IPS DF 6.9 (cell line): Measurements from ENCODE around the gene HOXC5.

Source experiments
- DNase-seq: peaks from one replicate; pipeline ENCODE4 v3.0.0-alpha.2; 2013; ENCODE audit warnings: low read depth, low spot score
- H3K27ac ChIP-seq: one replicate; pipeline ENCODE4 v1.5.1; 2013; ENCODE audit warnings: low read length, control low read depth
- H3K27me3 ChIP-seq: 2 replicates; pipeline ENCODE4 v1.6.1; 2013; ENCODE audit warnings: mild to moderate bottlenecking, low read length; ENCODE audit not compliant: control insufficient read depth, insufficient read depth
- H3K36me3 ChIP-seq: 2 replicates; pipeline ENCODE4 v1.6.1; 2013; ENCODE audit warnings: low read length; ENCODE audit not compliant: control insufficient read depth, insufficient read depth
- H3K4me1 ChIP-seq: 2 replicates; pipeline ENCODE4 v1.6.1; 2013; ENCODE audit warnings: low read length; ENCODE audit not compliant: control insufficient read depth, insufficient read depth
- H3K4me3 ChIP-seq: 2 replicates; pipeline ENCODE4 v1.5.1; 2013; ENCODE audit warnings: mild to moderate bottlenecking, low read length
- H3K9me3 ChIP-seq: 2 replicates; pipeline ENCODE4 v1.6.1; 2013; ENCODE audit warnings: low read length, inconsistent platforms; ENCODE audit not compliant: control insufficient read depth, insufficient read depth
- whole genome bisulfite sequencing: extraction: QIAGEN DNeasy Blood & Tissue Kit; methylation state at CpG from one replicate; pipeline ENCODE4 v1.1.7; 2013; ENCODE audit warnings: mixed read lengths, missing lambda C conversion rate; ENCODE audit not compliant: insufficient read length, insufficient coverage; 5-methylcytosine and 5-hydroxymethylcytosine counted together

HOXC5 gene

DNA sequence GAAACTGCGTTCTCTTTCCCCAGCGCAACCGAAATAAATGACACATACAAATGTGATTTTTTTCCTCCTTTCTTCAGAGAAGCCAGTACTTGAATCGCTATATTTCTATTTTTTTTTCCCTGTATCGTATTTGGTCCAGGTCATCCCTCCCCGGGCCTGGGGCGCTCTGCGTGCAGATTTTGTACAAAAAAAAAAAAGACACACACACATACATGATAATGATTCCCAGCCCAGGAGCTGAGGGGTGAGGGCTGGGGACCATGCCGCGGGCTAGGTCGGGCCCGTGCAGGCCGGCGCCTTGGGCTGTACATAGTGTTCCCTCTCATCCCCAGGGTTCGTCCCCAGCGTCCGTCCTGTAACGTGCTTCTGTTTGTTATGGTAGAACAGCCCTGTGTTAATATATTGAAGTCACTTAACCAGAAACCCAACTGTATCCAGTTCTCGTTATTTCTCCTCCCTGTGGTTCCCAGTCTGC lies 29.9 kb upstream of the HOXC5 start:
- WGBS = no CpG with 5 or more reads among the region's 19 CpGs
- Histone ChIP-seq H3K4me1 (peaks cover 1% of the 10 kb centered on the region; the same call in 1 of the 2 replicates), H3K27ac (no peak overlapping the region), H3K36me3 (no peaks in the 10 kb centered on the region), H3K4me3 (no peak overlapping the region), H3K9me3 (no peaks in the 10 kb centered on the region), H3K27me3 (peaks cover 99% of the 10 kb centered on the region)
- no peak for DNase-seq

DNA sequence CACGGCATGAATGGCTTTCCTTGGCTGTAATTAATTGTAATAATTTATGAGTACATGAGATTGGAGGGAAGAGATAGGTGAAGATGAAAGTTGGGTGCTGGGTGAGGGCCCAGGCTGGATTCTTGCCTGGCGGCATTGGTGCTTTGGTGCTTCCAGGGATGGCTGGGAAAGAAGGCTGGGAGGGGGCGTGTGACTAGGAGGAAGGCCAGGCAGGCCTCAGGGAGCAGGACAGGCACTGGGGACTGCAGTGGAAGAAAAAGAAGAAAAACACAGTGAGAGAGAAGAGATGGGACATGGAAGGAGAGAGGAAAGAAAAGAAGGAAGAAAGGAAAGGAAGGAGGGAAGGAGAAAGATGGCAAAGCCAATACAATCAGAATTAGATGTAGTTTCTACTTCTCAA lies 29.2 kb upstream of the HOXC5 start:
- Histone ChIP-seq H3K4me3 (no peak overlapping the region), H3K36me3 (no peaks in the 10 kb centered on the region), H3K27me3 (peaks cover 98% of the 10 kb centered on the region), H3K9me3 (no peaks in the 10 kb centered on the region), H3K27ac (no peak overlapping the region), H3K4me1 (peaks cover 1% of the 10 kb centered on the region; the same call in 1 of the 2 replicates)
- no CpG with 5 or more reads among the region's 3 CpGs for whole genome bisulfite sequencing
- no peak for DNase-seq

DNA sequence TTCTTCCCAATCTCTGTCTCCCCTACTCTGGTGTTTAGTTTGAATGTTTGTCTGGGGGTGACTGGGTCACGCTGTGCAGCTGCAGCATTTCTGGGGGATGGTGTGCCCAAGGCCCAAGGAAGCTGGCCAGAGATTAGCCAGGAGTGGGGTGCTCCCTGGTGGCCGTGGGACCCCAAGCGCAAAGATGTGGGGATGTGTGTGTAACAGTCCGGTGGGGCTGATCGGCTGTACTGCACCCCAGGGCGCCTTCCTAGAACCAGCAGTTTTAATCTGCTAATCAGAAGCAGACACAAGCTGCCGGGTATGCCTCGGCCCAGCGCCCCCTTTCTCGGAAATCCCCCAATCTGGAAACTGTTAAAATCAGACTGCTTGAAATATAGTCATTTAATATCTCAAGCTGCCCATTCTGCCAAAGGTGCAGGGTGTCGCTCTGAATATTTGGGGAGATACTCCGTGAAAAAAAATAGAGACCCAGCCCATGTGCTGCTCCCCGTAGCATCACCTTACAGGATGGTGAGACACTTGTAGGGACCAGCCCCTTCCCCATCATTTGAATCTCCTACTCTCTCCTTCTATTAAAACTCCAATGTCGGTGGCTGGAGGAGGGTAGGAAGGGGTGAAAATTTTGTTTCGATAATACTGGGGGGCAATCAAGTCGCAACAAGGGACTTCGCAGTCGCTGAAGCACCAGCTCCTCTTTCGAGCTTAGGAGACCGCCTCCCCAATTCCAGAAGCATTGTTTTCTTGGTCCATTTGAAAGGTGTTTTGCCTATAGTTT lies 28.6 kb upstream of the HOXC5 start:
- Histone ChIP-seq H3K4me3 (no peak overlapping the region), H3K4me1 (peaks cover 1% of the 10 kb centered on the region; the same call in 1 of the 2 replicates), H3K36me3 (no peaks in the 10 kb centered on the region), H3K27ac (no peak overlapping the region), H3K9me3 (no peaks in the 10 kb centered on the region), H3K27me3 (peaks cover 96% of the 10 kb centered on the region)
- no CpG with 5 or more reads among the region's 20 CpGs for WGBS
- no peak for DNase-seq

DNA sequence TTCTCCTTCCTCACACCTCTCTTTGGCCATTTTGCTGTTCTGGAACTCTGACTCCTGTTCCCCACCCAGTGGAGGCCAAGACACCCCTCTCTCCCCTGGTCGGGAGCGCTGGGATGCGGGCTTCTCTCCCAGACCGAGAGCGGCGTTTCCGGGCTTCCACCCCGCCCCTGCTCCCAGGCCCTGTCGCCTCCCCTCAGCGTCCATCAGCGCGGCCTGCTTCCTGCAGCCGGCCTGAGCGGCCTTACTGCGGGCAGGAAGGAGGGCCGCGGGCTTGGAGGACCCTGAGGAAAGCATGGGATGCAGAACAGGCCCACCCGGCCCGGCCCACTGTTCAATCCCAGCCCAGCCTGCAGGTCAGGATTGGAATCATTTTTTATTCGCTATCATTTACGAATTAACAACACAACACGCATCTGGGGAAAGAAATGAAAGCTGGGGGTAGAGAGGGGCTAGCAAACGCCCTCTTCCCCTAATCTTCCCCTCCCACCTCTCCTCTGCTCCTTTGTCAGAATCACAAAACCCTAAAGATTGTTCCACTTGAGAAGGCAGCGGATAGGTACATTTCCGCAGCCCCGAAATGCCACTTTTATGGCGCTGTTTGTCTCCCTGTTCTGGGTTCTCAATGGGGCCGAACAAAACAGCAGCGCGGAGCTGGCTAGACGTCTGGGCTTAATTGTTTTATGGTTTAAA lies 27.9 kb upstream of the HOXC5 start:
- Histone ChIP-seq H3K27me3 (peaks cover 96% of the 10 kb centered on the region), H3K36me3 (no peaks in the 10 kb centered on the region), H3K9me3 (no peaks in the 10 kb centered on the region), H3K4me3 (no peak overlapping the region), H3K4me1 (peaks cover 1% of the 10 kb centered on the region; the same call in 1 of the 2 replicates), H3K27ac (no peak overlapping the region)
- DNase-seq = no peak
- no CpG with 5 or more reads among the region's 31 CpGs for WGBS

DNA sequence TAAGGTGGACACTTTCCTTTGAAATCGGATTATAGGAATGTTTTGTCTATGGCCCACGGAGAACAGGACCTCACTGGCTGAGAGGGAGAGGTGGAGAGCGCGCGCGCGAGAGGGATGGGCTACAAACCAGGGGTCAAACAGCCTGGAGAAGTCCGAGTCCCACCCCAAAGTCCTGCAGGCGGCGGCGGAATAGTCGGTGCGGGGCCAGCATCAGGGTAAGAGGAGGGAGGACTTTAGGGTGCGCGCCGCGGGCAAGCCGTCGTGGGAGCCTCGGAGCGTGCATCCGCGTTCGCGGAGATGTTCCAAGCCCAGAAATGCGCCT lies 27.4 kb upstream of the HOXC5 start:
- no peaks in the 10 kb centered on the region for H3K36me3 ChIP-seq
- H3K4me3 ChIP-seq = no peak overlapping the region
- H3K27me3 ChIP-seq = peaks cover 96% of the 10 kb centered on the region
- no peaks in the 10 kb centered on the region; the same call in 1 of the 2 replicates for H3K4me1 ChIP-seq
- WGBS = no CpG with 5 or more reads among the region's 26 CpGs
- no peaks in the 10 kb centered on the region for H3K9me3 ChIP-seq
- no peak overlapping the region for H3K27ac ChIP-seq
- DNase-seq = no peak

DNA sequence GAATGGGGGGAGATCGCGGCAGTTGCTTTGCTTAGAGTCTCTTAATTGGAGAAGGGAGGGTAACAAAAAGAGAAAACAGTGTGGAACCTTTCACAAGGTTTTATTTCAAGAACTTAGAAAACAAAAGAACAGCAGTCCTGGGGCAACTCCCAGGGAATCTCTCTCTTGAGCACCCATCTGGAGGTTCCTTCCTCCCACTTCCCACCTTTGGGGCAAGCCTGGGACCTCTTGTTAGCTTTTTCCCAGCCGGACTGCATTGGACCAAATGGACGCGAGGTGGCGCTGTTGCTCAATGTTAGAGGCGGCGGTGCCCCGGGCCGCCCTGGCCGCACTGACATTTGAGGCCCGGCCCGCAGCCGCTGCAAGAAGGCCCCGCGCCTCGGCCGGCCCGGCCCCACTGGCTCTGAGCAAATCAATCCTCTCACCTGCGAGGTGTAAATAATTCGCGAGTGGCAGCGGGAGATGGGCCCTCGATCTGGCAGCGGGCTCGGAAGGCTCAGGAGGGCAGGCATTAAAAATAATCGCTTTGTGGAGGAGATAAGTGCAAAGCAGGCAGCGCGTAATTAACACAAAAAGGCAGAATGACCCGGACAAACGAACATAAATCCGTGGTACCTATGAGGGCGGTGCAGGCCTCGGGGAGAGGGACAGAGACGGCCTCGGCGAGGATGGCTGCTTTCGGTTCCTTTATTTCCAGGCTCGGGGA lies 26.8 kb upstream of the HOXC5 start:
- no peak for DNase-seq
- peaks cover 96% of the 10 kb centered on the region for H3K27me3 ChIP-seq

DNA sequence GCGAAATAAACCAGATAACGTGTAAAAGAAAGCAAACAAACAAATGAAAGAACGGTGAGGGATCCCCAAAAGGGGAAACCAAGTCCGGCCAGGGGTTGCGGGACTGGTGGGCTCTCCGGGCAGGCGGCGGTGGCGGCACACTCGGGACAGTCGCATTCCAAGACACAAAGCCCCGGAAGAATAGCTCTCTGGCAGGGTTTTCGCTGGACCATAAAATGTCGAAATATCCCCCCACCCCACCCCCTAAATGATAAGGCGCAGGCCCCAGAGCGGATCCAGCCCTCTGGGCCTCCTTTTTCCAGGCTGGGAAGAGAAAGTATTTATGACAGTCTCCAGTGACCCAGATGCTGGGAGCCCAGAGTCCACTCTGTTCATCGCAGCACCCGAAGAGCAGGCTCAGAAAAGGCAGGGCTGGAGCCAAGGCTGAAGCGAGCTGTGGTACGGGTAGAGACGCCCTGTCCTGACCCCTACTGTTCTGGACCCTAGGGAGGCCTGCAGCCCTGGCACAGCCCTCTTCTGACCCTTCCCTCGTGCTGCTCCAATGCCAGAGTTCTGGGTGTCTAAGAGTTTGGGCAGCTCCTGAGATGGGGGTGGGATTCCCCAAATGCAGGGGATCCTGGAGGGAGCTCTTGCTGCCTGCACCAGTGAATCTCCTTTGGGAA lies 26.2 kb upstream of the HOXC5 start:
- no CpG with 5 or more reads among the region's 22 CpGs for WGBS
- H3K36me3 ChIP-seq = no peaks in the 10 kb centered on the region
- H3K4me1 ChIP-seq = no peaks in the 10 kb centered on the region; the same call in 1 of the 2 replicates
- peaks cover 96% of the 10 kb centered on the region for H3K27me3 ChIP-seq
- H3K27ac ChIP-seq = no peak overlapping the region
- no peaks in the 10 kb centered on the region for H3K9me3 ChIP-seq
- no peak for DNase-seq
- H3K4me3 ChIP-seq = no peak overlapping the region

More for the DNA sequence above, 26.8 kb upstream of the HOXC5 start:
- no peaks in the 10 kb centered on the region for H3K9me3 ChIP-seq
- H3K27ac ChIP-seq = no peak overlapping the region
- no peaks in the 10 kb centered on the region for H3K36me3 ChIP-seq
- WGBS = no CpG with 5 or more reads among the region's 39 CpGs
- H3K4me1 ChIP-seq = no peaks in the 10 kb centered on the region; the same call in 1 of the 2 replicates
- H3K4me3 ChIP-seq = no peak overlapping the region

DNA sequence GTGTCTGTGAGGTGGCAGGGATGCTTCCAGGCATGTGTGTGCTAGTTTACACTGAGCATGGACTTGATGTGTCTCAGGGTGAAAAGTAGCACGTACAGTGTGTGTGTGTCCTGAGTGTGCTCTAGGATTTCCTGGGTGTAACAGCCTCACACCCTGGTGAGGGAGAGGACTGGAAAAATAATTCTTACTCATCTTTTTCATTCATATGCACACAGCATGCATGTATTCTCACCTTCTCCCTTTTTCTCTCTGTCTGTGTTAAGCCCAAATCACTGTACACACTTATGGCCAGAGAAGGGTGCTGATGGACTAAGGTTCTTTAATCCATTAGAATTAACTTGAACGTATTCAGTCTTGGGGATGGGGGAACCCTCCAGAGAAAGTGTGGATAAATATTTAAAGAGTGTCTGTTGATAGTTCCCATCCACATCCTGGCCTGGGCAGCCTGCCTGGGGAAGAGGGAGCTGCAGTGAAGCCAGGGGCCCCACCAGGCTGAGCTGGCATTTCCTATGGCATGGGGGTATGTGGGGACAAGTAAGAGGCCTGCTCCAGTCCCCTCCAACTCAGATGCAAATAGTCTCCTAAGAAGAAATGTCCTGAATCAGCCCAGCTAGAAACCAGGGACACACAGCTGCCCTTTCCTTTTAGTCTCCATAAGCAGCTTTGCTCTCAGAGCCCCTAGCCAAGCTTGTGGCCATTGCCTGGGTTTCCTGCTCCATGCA lies 25.2 kb upstream of the HOXC5 start:
- Histone ChIP-seq H3K27ac (no peak overlapping the region), H3K27me3 (peaks cover 93% of the 10 kb centered on the region), H3K9me3 (no peaks in the 10 kb centered on the region), H3K4me3 (no peak overlapping the region), H3K4me1 (no peaks in the 10 kb centered on the region; the same call in 1 of the 2 replicates), H3K36me3 (no peaks in the 10 kb centered on the region)
- no CpG with 5 or more reads among the region's 2 CpGs for WGBS
- no peak for DNase-seq

DNA sequence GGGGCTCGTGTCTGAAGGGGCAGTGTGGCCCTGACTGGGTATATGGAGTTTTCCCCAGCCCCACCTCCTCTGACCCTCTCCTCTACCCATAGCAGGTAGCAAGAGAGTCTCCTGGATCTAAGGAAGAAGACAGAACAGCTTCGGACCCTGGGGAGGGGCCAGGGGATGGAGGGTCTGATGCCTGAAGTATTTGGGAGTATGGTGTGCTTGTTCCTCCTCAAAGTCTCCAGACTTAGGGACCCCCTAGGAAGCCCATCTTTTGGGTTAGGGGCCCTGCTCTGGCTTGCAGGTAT lies 24.6 kb upstream of the HOXC5 start:
- Histone ChIP-seq H3K27me3 (peaks cover 93% of the 10 kb centered on the region), H3K9me3 (no peaks in the 10 kb centered on the region), H3K4me1 (no peaks in the 10 kb centered on the region; the same call in 1 of the 2 replicates), H3K4me3 (no peak overlapping the region), H3K36me3 (no peaks in the 10 kb centered on the region), H3K27ac (no peak overlapping the region)
- WGBS = no CpG with 5 or more reads among the region's 2 CpGs
- no peak for DNase-seq
